Epithelial cell of proximal tubule (primary cell): Measurements from ENCODE around the gene HTR4. TPM values are rescaled to one million over a fixed set of nuclear protein-coding genes. Genes with fewer than 3 reads are reported as not detected.

ENCODE experiments used
- DNase-seq: peaks from one replicate; pipeline ENCODE4 v3.0.0-alpha.2; 2011; ENCODE audit warnings: low read depth
- H3K4me3 ChIP-seq: 2 replicates; pipeline ENCODE4 v1.5.1; 2011; ENCODE audit warnings: low read depth, mild to moderate bottlenecking, low read length
- CTCF ChIP-seq: conservative IDR thresholded peaks from 2 replicates; pipeline ENCODE4 v1.5.1; 2012; ENCODE audit warnings: low read depth, mild to moderate bottlenecking, low read length
- total RNA-seq: library from RNA; depleted of rRNA; stranded (reverse); fragments of >200 nt; gene quantifications from 2 replicates; pipeline ENCODE4 v1.2.3, GENCODE V29; 2015

HTR4 gene
- total RNA-seq, 1 donor from 2014 or later = not detected

- DNase-seq = no peak
- TF ChIP-seq CTCF = no peak
- H3K4me3 ChIP-seq = no peak overlapping the region
These were observed 156.6 kb downstream of the HTR4 start for GRCh38 chr5:148497757-148498156.

GRCh38 chr5:148492351-148492750 lies 162.0 kb downstream of the HTR4 start:
- H3K4me3 ChIP-seq = no peak overlapping the region
- no peak for DNase-seq
- no peak for TF ChIP-seq CTCF

GRCh38 chr5:148491793-148492184 lies 162.5 kb downstream of the HTR4 start:
- DNase-seq = no peak
- no peak for TF ChIP-seq CTCF
- no peak overlapping the region for H3K4me3 ChIP-seq

GRCh38 chr5:148491015-148491792 lies 163.1 kb downstream of the HTR4 start:
- no peak overlapping the region for H3K4me3 ChIP-seq
- no peak for TF ChIP-seq CTCF
- DNase-seq = no peak

GRCh38 chr5:148488757-148489156 lies 165.6 kb downstream of the HTR4 start:
- DNase-seq = no peak

GRCh38 chr5:148486456-148486855 lies 167.9 kb downstream of the HTR4 start:
- no peak for DNase-seq
- H3K4me3 ChIP-seq = no peak overlapping the region
- no peak for TF ChIP-seq CTCF

More at GRCh38 chr5:148488757-148489156, 165.6 kb downstream of the HTR4 start:
- no peak overlapping the region for H3K4me3 ChIP-seq
- TF ChIP-seq CTCF = no peak

GRCh38 chr5:148484651-148485050 lies 169.7 kb downstream of the HTR4 start:
- no peak for DNase-seq
- H3K4me3 ChIP-seq = no peak overlapping the region
- no peak for TF ChIP-seq CTCF
